Measurements from ENCODE around the gene PIK3C2B. TPM values are rescaled to one million over a fixed set of nuclear protein-coding genes. Genes with fewer than 3 reads are reported as not detected.
A peak's percentile ranks its signal among the peaks of the same experiment; 100 is the strongest.

Gene PIK3C2B
- total RNA-seq, 1 donor, result 7.3 TPM

GRCh38 chr1:204499511-204500468 is 5.2 kb upstream of the PIK3C2B start:
- no peak for TF ChIP-seq CTCF (IDR thresholded peaks at IDR 0.05; ENCODE audit: insufficient read depth, low read depth, low read length)
- DNase-seq (ENCODE audit: low read depth), result no peak

GRCh38 chr1:204498981-204499380 is 4.4 kb upstream of the PIK3C2B start:
- no peak for DNase-seq (ENCODE audit: low read depth)
- TF ChIP-seq CTCF (IDR thresholded peaks at IDR 0.05; ENCODE audit: insufficient read depth, low read depth, low read length), result no peak
- no peak overlapping the region for H3K4me3 ChIP-seq (ENCODE audit: low read depth, low read length)

More at GRCh38 chr1:204499511-204500468, 5.2 kb upstream of the PIK3C2B start:
- H3K4me3 ChIP-seq (ENCODE audit: low read depth, low read length), result no peak overlapping the region

- H3K4me3 ChIP-seq (ENCODE audit: low read depth, low read length), result no peak overlapping the region
- TF ChIP-seq CTCF (IDR thresholded peaks at IDR 0.05; ENCODE audit: insufficient read depth, low read depth, low read length), result no peak
- DNase-seq (ENCODE audit: low read depth), result no peak
Observed at GRCh38 chr1:204495777-204496176, 1.2 kb upstream of the PIK3C2B start.

GRCh38 chr1:204495078-204495753 is 611 bp upstream of the PIK3C2B start:
- peak overlapping the region; percentile 78 for H3K4me3 ChIP-seq (ENCODE audit: low read depth, low read length)
- DNase-seq (ENCODE audit: low read depth), result no peak
- no peak for TF ChIP-seq CTCF (IDR thresholded peaks at IDR 0.05; ENCODE audit: insufficient read depth, low read depth, low read length)

GRCh38 chr1:204493984-204494280 is 673 bp downstream of the PIK3C2B start:
- peak overlapping the region; percentile 78 for H3K4me3 ChIP-seq (ENCODE audit: low read depth, low read length)
- TF ChIP-seq CTCF (IDR thresholded peaks at IDR 0.05; ENCODE audit: insufficient read depth, low read depth, low read length), result no peak
- DNase-seq (ENCODE audit: low read depth), result peak; percentile 90

- DNase-seq (ENCODE audit: low read depth), result peak; percentile 80
- peak overlapping the region; percentile 78 for H3K4me3 ChIP-seq (ENCODE audit: low read depth, low read length)
- no peak for TF ChIP-seq CTCF (IDR thresholded peaks at IDR 0.05; ENCODE audit: insufficient read depth, low read depth, low read length)
Observed at GRCh38 chr1:204493145-204493983, 1.2 kb downstream of the PIK3C2B start.
